Immature natural killer cell (primary cell): Measurements from ENCODE around the gene SPTBN4. TPM values are rescaled to one million over a fixed set of nuclear protein-coding genes. Genes with fewer than 3 reads are reported as not detected.
A peak's percentile ranks its signal among the peaks of the same experiment; 100 is the strongest.
"Not testable (repeated sequence)": the region's sequence is repeated elsewhere in the genome, so short reads cannot be mapped to it uniquely, and the experiment has no call there.

Experiments
- DNase-seq, 3 donors: peaks; one replicate each; pipeline ENCODE4 v3.0.0; 2022; ENCODE audit warnings: mixed read lengths in 1 of 3
- H3K27ac Mint-ChIP-seq, 6 donors: one replicate each; pipeline ENCODE4 v1.8.0; 2020; ENCODE audit warnings: mixed read lengths in 6 of 6, mild to moderate bottlenecking in 5 of 6, inconsistent platforms in 4 of 6, moderate library complexity in 3 of 6
- H3K27me3 Mint-ChIP-seq, 3 donors: one replicate each; pipeline ENCODE4 v1.8.0; 2020 to 2021; ENCODE audit warnings: low read depth in 3 of 3, mild to moderate bottlenecking in 3 of 3, mixed read lengths in 3 of 3, moderate library complexity in 3 of 3, inconsistent platforms in 1 of 3
- H3K36me3 Mint-ChIP-seq, 3 donors: one replicate each; pipeline ENCODE4 v1.8.0; 2020; ENCODE audit warnings: mixed read lengths in 3 of 3, inconsistent platforms in 2 of 3, mild to moderate bottlenecking in 2 of 3
- H3K4me1 Mint-ChIP-seq, 2 donors: one replicate each; pipeline ENCODE4 v1.8.0; 2020; ENCODE audit warnings: inconsistent platforms in 2 of 2, mild to moderate bottlenecking in 2 of 2, mixed read lengths in 2 of 2, moderate library complexity in 1 of 2
- H3K4me3 Mint-ChIP-seq, 5 donors: one replicate each; pipeline ENCODE4 v1.8.0; 2020; ENCODE audit warnings: mild to moderate bottlenecking in 5 of 5, mixed read lengths in 5 of 5, inconsistent platforms in 3 of 5, moderate library complexity in 3 of 5
- H3K9me3 Mint-ChIP-seq, 6 donors: one replicate each; pipeline ENCODE4 v1.8.0; 2020; ENCODE audit warnings: mild to moderate bottlenecking in 6 of 6, mixed read lengths in 6 of 6, inconsistent platforms in 4 of 6, moderate library complexity in 3 of 6
- polyA plus RNA-seq, 3 donors: library from polyadenylated mRNA; unstranded; fragments of 300-500 nt; fragmentation: Illumina TruSeq; gene quantifications; one replicate each; pipeline ENCODE4 v1.2.3, GENCODE V29; 2021

SPTBN4 gene
- polyA plus RNA-seq, 3 donors from 2014 or later, result 0.26 TPM; not detected in 2

GRCh38 chr19:40547836-40548235 lies 81.0 kb downstream of the SPTBN4 start:
- DNase-seq, result no peak
- Mint-ChIP-seq H3K9me3 (peaks cover 0 to 2% (median 0%) of the 10 kb centered on the region in 6 donors), H3K36me3 (no peaks in the 10 kb centered on the region), H3K27me3 (peaks cover 4 to 9% (median 6%) of the 10 kb centered on the region in 3 donors), H3K4me1 (peaks cover 0 to 6% of the 10 kb centered on the region in 2 donors), H3K4me3 (no peak overlapping the region), H3K27ac (no peak overlapping the region)

GRCh38 chr19:40549007-40549708 lies 82.4 kb downstream of the SPTBN4 start:
- no peak overlapping the region for H3K27ac Mint-ChIP-seq

GRCh38 chr19:40550951-40551350 lies 84.2 kb downstream of the SPTBN4 start:
- no peak for DNase-seq
- Mint-ChIP-seq H3K4me3 (no peak overlapping the region), H3K27me3 (peaks cover 4 to 22% (median 11%) of the 10 kb centered on the region in 3 donors), H3K27ac (no peak overlapping the region), H3K9me3 (peaks cover 0 to 2% (median 0%) of the 10 kb centered on the region in 6 donors), H3K36me3 (no peaks in the 10 kb centered on the region), H3K4me1 (peaks cover 0 to 6% of the 10 kb centered on the region in 2 donors)

More at GRCh38 chr19:40549007-40549708, 82.4 kb downstream of the SPTBN4 start:
- peaks cover 0 to 6% of the 10 kb centered on the region in 2 donors for H3K4me1 Mint-ChIP-seq
- H3K9me3 Mint-ChIP-seq, result peaks cover 0 to 2% (median 0%) of the 10 kb centered on the region in 6 donors
- no peaks in the 10 kb centered on the region for H3K36me3 Mint-ChIP-seq
- DNase-seq, result peak; percentile 28 to 50 (median 41)
- peaks cover 4 to 15% (median 11%) of the 10 kb centered on the region in 3 donors for H3K27me3 Mint-ChIP-seq
- H3K4me3 Mint-ChIP-seq, result peak overlapping the region in 1 of 5 donors; percentile 53

GRCh38 chr19:40552848-40553247 lies 86.0 kb downstream of the SPTBN4 start:
- no peak for DNase-seq
- Mint-ChIP-seq H3K27ac (no peak overlapping the region), H3K4me3 (no peak overlapping the region), H3K4me1 (peaks cover 0 to 6% of the 10 kb centered on the region in 2 donors), H3K9me3 (peaks cover 0 to 1% (median 0%) of the 10 kb centered on the region in 6 donors), H3K36me3 (no peaks in the 10 kb centered on the region), H3K27me3 (peaks cover 8 to 22% (median 11%) of the 10 kb centered on the region in 3 donors)

GRCh38 chr19:40553885-40554857 lies 87.4 kb downstream of the SPTBN4 start:
- Mint-ChIP-seq H3K36me3 (no peaks in the 10 kb centered on the region), H3K27ac (no peak overlapping the region), H3K4me1 (peaks cover 0 to 4% of the 10 kb centered on the region in 2 donors), H3K4me3 (no peak overlapping the region), H3K9me3 (peaks cover 0 to 1% (median 0%) of the 10 kb centered on the region in 6 donors), H3K27me3 (peaks cover 4 to 18% (median 10%) of the 10 kb centered on the region in 3 donors)
- DNase-seq, result no peak

GRCh38 chr19:40555978-40556689 lies 89.3 kb downstream of the SPTBN4 start:
- DNase-seq, result no peak
- Mint-ChIP-seq H3K9me3 (no peaks in the 10 kb centered on the region), H3K4me1 (no peaks in the 10 kb centered on the region), H3K27me3 (peaks cover 7 to 21% (median 8%) of the 10 kb centered on the region in 3 donors), H3K27ac (no peak overlapping the region), H3K4me3 (no peak overlapping the region), H3K36me3 (no peaks in the 10 kb centered on the region)

GRCh38 chr19:40556953-40557530 lies 90.2 kb downstream of the SPTBN4 start:
- H3K4me3 Mint-ChIP-seq, result no peak overlapping the region

GRCh38 chr19:40559394-40559793 lies 92.6 kb downstream of the SPTBN4 start:
- H3K27ac Mint-ChIP-seq, result no peak overlapping the region
- H3K4me3 Mint-ChIP-seq, result no peak overlapping the region
- no peaks in the 10 kb centered on the region for H3K4me1 Mint-ChIP-seq
- H3K36me3 Mint-ChIP-seq, result no peaks in the 10 kb centered on the region
- no peaks in the 10 kb centered on the region for H3K9me3 Mint-ChIP-seq
- DNase-seq, result no peak
- H3K27me3 Mint-ChIP-seq, result peaks cover 5 to 15% (median 7%) of the 10 kb centered on the region in 3 donors

More at GRCh38 chr19:40556953-40557530, 90.2 kb downstream of the SPTBN4 start:
- H3K9me3 Mint-ChIP-seq, result no peaks in the 10 kb centered on the region
- H3K36me3 Mint-ChIP-seq, result no peaks in the 10 kb centered on the region
- peaks cover 7 to 23% (median 7%) of the 10 kb centered on the region in 3 donors for H3K27me3 Mint-ChIP-seq
- H3K4me1 Mint-ChIP-seq, result no peaks in the 10 kb centered on the region
- no peak for DNase-seq
- H3K27ac Mint-ChIP-seq, result no peak overlapping the region

- H3K4me1 Mint-ChIP-seq, result no peaks in the 10 kb centered on the region
- no peak for DNase-seq
- no peak overlapping the region for H3K4me3 Mint-ChIP-seq
- H3K9me3 Mint-ChIP-seq, result peaks cover 0 to 1% (median 0%) of the 10 kb centered on the region in 6 donors
- no peaks in the 10 kb centered on the region for H3K36me3 Mint-ChIP-seq
- H3K27ac Mint-ChIP-seq, result no peak overlapping the region
- peaks cover 5 to 12% (median 8%) of the 10 kb centered on the region in 3 donors for H3K27me3 Mint-ChIP-seq
Observed at GRCh38 chr19:40560092-40560507, 93.3 kb downstream of the SPTBN4 start.

GRCh38 chr19:40561947-40562346 lies 95.1 kb downstream of the SPTBN4 start:
- Mint-ChIP-seq H3K4me3 (no peak overlapping the region), H3K36me3 (no peaks in the 10 kb centered on the region), H3K4me1 (no peaks in the 10 kb centered on the region), H3K9me3 (peaks cover 0 to 3% (median 0%) of the 10 kb centered on the region in 6 donors), H3K27me3 (peaks cover 7 to 10% (median 8%) of the 10 kb centered on the region in 3 donors), H3K27ac (no peak overlapping the region)
- DNase-seq, result no peak

GRCh38 chr19:40564535-40564934 lies 97.7 kb downstream of the SPTBN4 start:
- H3K9me3 Mint-ChIP-seq, DNase-seq, H3K4me3 Mint-ChIP-seq, H3K27ac Mint-ChIP-seq, H3K36me3 Mint-ChIP-seq, H3K4me1 Mint-ChIP-seq: not testable (repeated sequence)
- peaks cover 5 to 17% (median 13%) of the 10 kb centered on the region in 3 donors for H3K27me3 Mint-ChIP-seq

GRCh38 chr19:40565355-40565754 lies 98.6 kb downstream of the SPTBN4 start:
- Mint-ChIP-seq H3K27ac (no peak overlapping the region), H3K4me1 (peaks cover 8 to 10% of the 10 kb centered on the region in 2 donors), H3K27me3 (peaks cover 9 to 20% (median 15%) of the 10 kb centered on the region in 3 donors), H3K9me3 (peaks cover 0 to 3% (median 0%) of the 10 kb centered on the region in 6 donors), H3K36me3 (no peaks in the 10 kb centered on the region), H3K4me3 (no peak overlapping the region)
- DNase-seq, result no peak
